Activated CD8-positive, alpha-beta T cell treated with anti-CD3 and anti-CD28 coated beads for 36 hours (primary cell): ENCODE data around the gene CTSZ. TPM values are rescaled to one million over a fixed set of nuclear protein-coding genes. Genes with fewer than 3 reads are reported as not detected.
"Not testable (repeated sequence)": the region's sequence is repeated elsewhere in the genome, so short reads cannot be mapped to it uniquely, and the experiment has no call there.

Experiments
- ATAC-seq: fragments of 200-7000 bp; cut with Tn5 transposase; one replicate; pipeline ENCODE4 v1.10.0; 2021; ENCODE audit warnings: mild to moderate bottlenecking, moderate library complexity
- CTCF ChIA-PET: fragments of 350-600 bp; sonication (Branson Sonifier 250); formaldehyde crosslinking; loops from one replicate; lab custom pipeline; 2021; ENCODE audit warnings: antibody characterized with exemption; lab: Charles Lee
- POLR2A ChIA-PET: fragments of 350-600 bp; sonication (Branson Sonifier 250); formaldehyde crosslinking; loops from one replicate; lab custom pipeline; 2021; ENCODE audit warnings: antibody characterized with exemption; lab: Charles Lee
- DNase-seq: peaks from one replicate; pipeline ENCODE4 v3.0.0-alpha.2; 2020
- H3K27ac Mint-ChIP-seq: one replicate; pipeline ENCODE4 v1.8.0; 2021; ENCODE audit warnings: mild to moderate bottlenecking, mixed read lengths
- H3K27me3 Mint-ChIP-seq: one replicate; pipeline ENCODE4 v1.8.0; 2021; ENCODE audit warnings: mixed read lengths
- H3K36me3 Mint-ChIP-seq: one replicate; pipeline ENCODE4 v1.8.0; 2021; ENCODE audit warnings: low read depth, mixed read lengths
- H3K4me1 Mint-ChIP-seq: one replicate; pipeline ENCODE4 v1.8.0; 2021; ENCODE audit warnings: low read depth, mixed read lengths
- H3K4me3 Mint-ChIP-seq: one replicate; pipeline ENCODE4 v1.8.0; 2021; ENCODE audit warnings: mild to moderate bottlenecking, moderate library complexity, mixed read lengths
- H3K9me3 Mint-ChIP-seq: one replicate; pipeline ENCODE4 v1.8.0; 2021; ENCODE audit warnings: mixed read lengths
- CTCF ChIP-seq: fragments of 200-600 bp; IDR thresholded peaks from one replicate; pipeline ENCODE4 v1.8.0; 2022; ENCODE audit warnings: antibody characterized with exemption, mild to moderate bottlenecking
- intact Hi-C: fragments of 100-400 bp; cut with micrococcal nuclease; formaldehyde crosslinking; loops from one replicate; pipeline ENCODE4 v1.10.0; 2022
- total RNA-seq, 2 experiments: library from RNA; stranded (reverse); gene quantifications; one replicate each; pipeline ENCODE4 v1.2.3, GENCODE V29; 2021

The CTSZ gene
- total RNA-seq, 2 experiments from 2014 or later: 17.9 to 18.4 TPM

GRCh38 chr20:59042796-59043631 lies 36.0 kb upstream of the CTSZ start:
- CTCF ChIA-PET: interaction anchor here (0.7 to 2.1 kb wide), 9 partner anchors 10 to 361 kb away, joined by 3 to 10 read pairs (median 3); partner anchors contain the start of gene ATP5F1E
- ATAC-seq: peak; percentile 97
- no peaks in the 10 kb centered on the region for H3K27me3 Mint-ChIP-seq
- H3K36me3 Mint-ChIP-seq: peaks cover 36% of the 10 kb centered on the region
- POLR2A ChIA-PET: interaction anchor here (0.7 to 6.4 kb wide), 7 partner anchors 10 to 152 kb away, joined by 3 to 40 read pairs (median 4); partner anchors contain the start of gene ATP5F1E
- peaks cover 47% of the 10 kb centered on the region for H3K4me1 Mint-ChIP-seq
- TF ChIP-seq CTCF: no peak
- DNase-seq: peak; percentile 93
- peak overlapping the region; percentile 94 for H3K27ac Mint-ChIP-seq
- H3K9me3 Mint-ChIP-seq: no peaks in the 10 kb centered on the region
- H3K4me3 Mint-ChIP-seq: peak overlapping the region; percentile 92
- intact Hi-C loops: no loop called here

- no peak for TF ChIP-seq CTCF
- CTCF ChIA-PET: interaction anchor here (1.1 to 2.1 kb wide), 2 partner anchors 10 to 180 kb away, joined by 3 to 9 read pairs; partner anchors contain the start of gene ATP5F1E
- POLR2A ChIA-PET: interaction anchor here (0.6 to 6.4 kb wide), 4 partner anchors 9 to 151 kb away, joined by 3 to 40 read pairs (median 4); partner anchors contain the start of gene ATP5F1E
- Mint-ChIP-seq H3K27ac (peak within 1 kb of the TSS; percentile 94), H3K36me3 (peaks cover 44% of the 10 kb centered on the region), H3K4me3 (peak within 1 kb of the TSS; percentile 92), H3K9me3 (no peaks in the 10 kb centered on the region), H3K4me1 (peaks cover 48% of the 10 kb centered on the region), H3K27me3 (no peaks in the 10 kb centered on the region)
- DNase-seq (no peak), ATAC-seq (peak; percentile 34)
- intact Hi-C loops: no loop called here
Observed at GRCh38 chr20:59042151-59042795, 35.2 kb upstream of the CTSZ start, which contains the start of gene PRELID3B. TSS of gene PRELID3B (minus strand) at chr20:59042786. CDS start at chr20:59042730, 56 bp downstream.

GRCh38 chr20:59041487-59041886 lies 34.4 kb upstream of the CTSZ start:
- H3K27ac Mint-ChIP-seq: peak overlapping the region; percentile 94
- H3K36me3 Mint-ChIP-seq: peaks cover 48% of the 10 kb centered on the region
- H3K4me3 Mint-ChIP-seq: peak overlapping the region; percentile 92
- H3K9me3 Mint-ChIP-seq, H3K27me3 Mint-ChIP-seq, intact Hi-C loops, DNase-seq, ATAC-seq: not testable (repeated sequence)
- ChIA-PET CTCF (interaction anchor here (0.7 to 1.5 kb wide), 2 partner anchors 9 to 164 kb away, joined by 3 read pairs; partner anchors contain the start of gene ATP5F1E), POLR2A (interaction anchor here (0.6 to 6.4 kb wide), 2 partner anchors 9 to 136 kb away, joined by 3 to 40 read pairs; partner anchors contain the start of gene ATP5F1E)
- peaks cover 53% of the 10 kb centered on the region for H3K4me1 Mint-ChIP-seq

- POLR2A ChIA-PET: interaction anchor here (0.5 to 6.4 kb wide), 4 partner anchors 8 to 151 kb away, joined by 3 to 40 read pairs (median 4); partner anchors contain the start of gene ATP5F1E
- peaks cover 60% of the 10 kb centered on the region for H3K4me1 Mint-ChIP-seq
- intact Hi-C loops: no loop called here
Observed at GRCh38 chr20:59040667-59041066, 33.6 kb upstream of the CTSZ start.

More at GRCh38 chr20:59040667-59041066, 33.6 kb upstream of the CTSZ start:
- no peaks in the 10 kb centered on the region for H3K9me3 Mint-ChIP-seq
- ATAC-seq (no peak), DNase-seq (no peak)
- H3K27me3 Mint-ChIP-seq: no peaks in the 10 kb centered on the region
- H3K36me3 Mint-ChIP-seq: peaks cover 56% of the 10 kb centered on the region
- no peak for TF ChIP-seq CTCF
- H3K4me3 Mint-ChIP-seq: peak overlapping the region; percentile 92
- peak overlapping the region; percentile 94 for H3K27ac Mint-ChIP-seq
- CTCF ChIA-PET: interaction anchor here (0.9 to 1.5 kb wide), 2 partner anchors 8 to 133 kb away, joined by 3 read pairs; partner anchors contain the start of gene ATP5F1E
